ENCODE results near the gene MAML3.

Gene MAML3

DNA sequence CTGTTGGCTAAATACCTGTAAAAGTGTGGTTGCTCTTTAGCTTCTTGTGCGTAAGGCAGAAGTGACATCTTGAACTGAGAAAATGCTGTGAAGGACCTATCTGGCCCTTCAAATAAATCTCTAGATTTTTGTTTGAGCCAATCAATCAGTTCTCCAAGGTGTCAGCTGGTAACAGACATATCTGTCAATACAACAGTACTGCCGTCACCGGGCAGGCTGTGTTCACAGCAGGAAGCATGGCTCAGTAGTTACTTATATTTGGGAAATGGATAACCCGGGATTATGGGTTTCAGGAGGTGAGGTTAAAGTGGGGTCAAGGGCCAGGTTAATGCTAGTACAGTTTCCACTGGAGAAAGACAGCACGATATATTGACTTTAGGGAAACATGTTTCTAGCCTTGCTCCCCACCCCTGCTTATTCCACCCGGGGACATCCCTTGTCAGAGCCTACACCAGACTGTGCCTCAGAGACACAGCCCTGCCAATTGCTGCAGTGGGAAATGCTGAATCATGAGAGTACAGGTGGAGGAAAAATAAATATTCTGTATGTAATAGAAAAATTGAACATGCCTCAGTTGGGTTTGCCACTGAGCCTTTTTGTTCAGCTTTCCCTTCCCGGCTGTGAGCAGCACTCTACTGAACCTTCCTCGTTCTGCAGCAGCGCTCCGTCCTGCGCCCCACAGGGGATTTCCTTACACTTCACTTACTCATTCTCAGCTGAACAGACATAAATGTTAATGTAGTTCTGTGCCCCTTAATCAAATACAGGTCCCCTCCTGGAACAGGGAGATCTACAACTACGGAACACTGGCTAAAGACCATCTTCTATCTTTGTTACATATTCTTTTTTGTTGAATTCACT, 367.3 kb downstream of the MAML3 start:
- no peak overlapping the region for H3K4me3 ChIP-seq (ENCODE audit: low read depth, low read length)
- TF ChIP-seq, protein P1, sequence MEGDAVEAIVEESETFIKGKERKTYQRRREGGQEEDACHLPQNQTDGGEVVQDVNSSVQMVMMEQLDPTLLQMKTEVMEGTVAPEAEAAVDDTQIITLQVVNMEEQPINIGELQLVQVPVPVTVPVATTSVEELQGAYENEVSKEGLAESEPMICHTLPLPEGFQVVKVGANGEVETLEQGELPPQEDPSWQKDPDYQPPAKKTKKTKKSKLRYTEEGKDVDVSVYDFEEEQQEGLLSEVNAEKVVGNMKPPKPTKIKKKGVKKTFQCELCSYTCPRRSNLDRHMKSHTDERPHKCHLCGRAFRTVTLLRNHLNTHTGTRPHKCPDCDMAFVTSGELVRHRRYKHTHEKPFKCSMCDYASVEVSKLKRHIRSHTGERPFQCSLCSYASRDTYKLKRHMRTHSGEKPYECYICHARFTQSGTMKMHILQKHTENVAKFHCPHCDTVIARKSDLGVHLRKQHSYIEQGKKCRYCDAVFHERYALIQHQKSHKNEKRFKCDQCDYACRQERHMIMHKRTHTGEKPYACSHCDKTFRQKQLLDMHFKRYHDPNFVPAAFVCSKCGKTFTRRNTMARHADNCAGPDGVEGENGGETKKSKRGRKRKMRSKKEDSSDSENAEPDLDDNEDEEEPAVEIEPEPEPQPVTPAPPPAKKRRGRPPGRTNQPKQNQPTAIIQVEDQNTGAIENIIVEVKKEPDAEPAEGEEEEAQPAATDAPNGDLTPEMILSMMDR (IDR thresholded peaks at IDR 0.05; ENCODE audit: low read depth, low read length), result no peak
- TF ChIP-seq MAX (IDR thresholded peaks at IDR 0.05; ENCODE audit: low read depth, low read length) (no peak), MYC (IDR thresholded peaks at IDR 0.05; ENCODE audit: low read depth, low read length) (no peak), POLR2A (IDR thresholded peaks at IDR 0.05; ENCODE audit: extremely low read depth, insufficient read length) (no peak)
- no peak for DNase-seq (ENCODE audit: low read depth)

DNA sequence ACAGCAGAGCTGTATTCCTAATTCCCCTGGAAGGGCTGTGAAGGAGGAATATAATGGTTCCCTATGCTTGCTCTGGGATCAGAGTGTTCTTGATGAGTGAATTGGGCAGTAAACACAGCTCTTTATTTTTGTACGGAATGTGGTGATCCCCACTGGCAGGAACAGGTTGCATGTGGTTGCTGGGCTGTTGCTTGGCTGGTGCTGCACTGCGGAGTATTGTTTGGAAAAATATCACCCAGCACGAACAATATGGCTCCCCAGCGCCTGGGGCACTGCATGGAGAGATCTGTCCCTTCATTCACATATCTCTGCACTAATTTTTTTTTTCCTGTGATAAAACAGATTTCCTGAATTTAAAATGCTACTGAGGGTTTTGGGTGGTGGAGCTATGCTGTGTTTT, 368.6 kb downstream of the MAML3 start:
- DNase-seq (ENCODE audit: low read depth), result no peak
- TF ChIP-seq MAX (IDR thresholded peaks at IDR 0.05; ENCODE audit: low read depth, low read length) (no peak), POLR2A (IDR thresholded peaks at IDR 0.05; ENCODE audit: extremely low read depth, insufficient read length) (no peak), MYC (IDR thresholded peaks at IDR 0.05; ENCODE audit: low read depth, low read length) (no peak)
- TF ChIP-seq, protein P1 (IDR thresholded peaks at IDR 0.05; ENCODE audit: low read depth, low read length), result no peak
- H3K4me3 ChIP-seq (ENCODE audit: low read depth, low read length), result no peak overlapping the region

DNA sequence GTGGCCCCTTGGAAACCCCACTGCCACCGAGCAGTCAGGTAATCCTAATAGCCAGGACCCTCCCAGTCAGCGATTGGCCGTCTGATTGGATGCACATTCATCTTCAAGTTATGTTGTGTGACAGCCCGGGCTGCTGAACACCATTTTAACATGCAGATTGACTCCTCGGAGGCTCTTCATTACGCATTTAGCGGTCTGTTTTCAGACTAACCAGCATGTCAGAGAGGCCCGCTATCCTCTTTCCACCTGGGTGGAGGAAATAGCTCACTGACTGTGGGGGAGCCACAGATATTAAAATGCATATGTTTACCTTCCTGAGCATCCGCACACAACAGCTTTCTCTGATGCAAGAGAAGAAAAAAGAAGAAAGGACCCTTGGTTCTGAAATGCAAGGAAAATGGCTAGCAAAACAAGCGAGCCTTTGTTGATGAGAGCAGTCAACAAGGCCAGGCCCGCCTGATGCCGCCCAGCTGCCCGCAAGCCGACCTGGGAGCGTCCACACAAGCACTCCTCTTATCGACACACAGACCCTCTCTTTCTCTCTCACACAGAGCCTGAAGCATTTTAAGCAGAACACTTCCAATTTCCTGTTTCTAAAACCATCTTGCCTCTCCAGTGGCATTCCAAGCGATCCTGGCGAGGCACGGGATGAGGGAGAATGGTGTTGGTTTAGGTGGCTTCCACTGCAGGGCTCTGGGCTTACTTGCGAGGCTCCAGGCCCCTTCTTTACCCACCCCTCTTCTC, 370.1 kb downstream of the MAML3 start:
- DNase-seq (ENCODE audit: low read depth), result no peak
- H3K4me3 ChIP-seq (ENCODE audit: low read depth, low read length), result no peak overlapping the region
- TF ChIP-seq, protein P1 (IDR thresholded peaks at IDR 0.05; ENCODE audit: low read depth, low read length), result no peak
- no peak for TF ChIP-seq MYC (IDR thresholded peaks at IDR 0.05; ENCODE audit: low read depth, low read length)
- no peak for TF ChIP-seq MAX (IDR thresholded peaks at IDR 0.05; ENCODE audit: low read depth, low read length)
- TF ChIP-seq POLR2A (IDR thresholded peaks at IDR 0.05; ENCODE audit: extremely low read depth, insufficient read length), result no peak

- TF ChIP-seq MYC (IDR thresholded peaks at IDR 0.05; ENCODE audit: low read depth, low read length) (no peak), MAX (IDR thresholded peaks at IDR 0.05; ENCODE audit: low read depth, low read length) (no peak), POLR2A (IDR thresholded peaks at IDR 0.05; ENCODE audit: extremely low read depth, insufficient read length) (no peak)
- TF ChIP-seq, protein P1 (IDR thresholded peaks at IDR 0.05; ENCODE audit: low read depth, low read length), result no peak
- no peak for DNase-seq (ENCODE audit: low read depth)
- H3K4me3 ChIP-seq (ENCODE audit: low read depth, low read length), result no peak overlapping the region
These were observed 371.0 kb downstream of the MAML3 start for GRCh38 chr4:139782926-139783522.

DNA sequence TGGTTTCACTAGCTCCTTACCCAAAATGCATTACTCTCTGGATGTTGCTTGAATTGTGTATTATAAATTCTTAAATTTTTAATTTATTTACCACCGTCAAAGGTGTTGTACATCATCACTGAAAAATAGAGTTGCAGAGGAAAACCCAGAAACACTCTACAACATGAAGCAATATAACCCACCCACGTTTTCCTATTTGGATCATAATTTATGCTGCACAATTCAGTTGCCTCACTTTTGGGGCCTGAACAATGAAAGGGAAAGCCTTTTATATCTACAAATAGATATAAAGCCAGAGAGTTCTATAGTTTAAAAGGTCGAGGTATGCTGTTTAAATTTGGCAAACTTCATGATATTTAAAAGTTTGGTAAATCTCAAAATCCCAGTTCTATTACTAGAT, 372.9 kb downstream of the MAML3 start:
- TF ChIP-seq, protein P1 (IDR thresholded peaks at IDR 0.05; ENCODE audit: low read depth, low read length), result no peak
- TF ChIP-seq MYC (IDR thresholded peaks at IDR 0.05; ENCODE audit: low read depth, low read length), result no peak
- TF ChIP-seq POLR2A (IDR thresholded peaks at IDR 0.05; ENCODE audit: extremely low read depth, insufficient read length), result no peak
- TF ChIP-seq MAX (IDR thresholded peaks at IDR 0.05; ENCODE audit: low read depth, low read length), result no peak
- DNase-seq (ENCODE audit: low read depth), result no peak
- H3K4me3 ChIP-seq (ENCODE audit: low read depth, low read length), result no peak overlapping the region

Measured in NB4 (cell line).